ENCODE results near the gene RHOBTB1. TPM values are rescaled to one million over a fixed set of nuclear protein-coding genes. Genes with fewer than 3 reads are reported as not detected.
"Not testable (repeated sequence)": the region's sequence is repeated elsewhere in the genome, so short reads cannot be mapped to it uniquely, and the experiment has no call there.

Gene RHOBTB1
- total RNA-seq, 1 donor from 2014 or later, result 26.4 TPM

DNA sequence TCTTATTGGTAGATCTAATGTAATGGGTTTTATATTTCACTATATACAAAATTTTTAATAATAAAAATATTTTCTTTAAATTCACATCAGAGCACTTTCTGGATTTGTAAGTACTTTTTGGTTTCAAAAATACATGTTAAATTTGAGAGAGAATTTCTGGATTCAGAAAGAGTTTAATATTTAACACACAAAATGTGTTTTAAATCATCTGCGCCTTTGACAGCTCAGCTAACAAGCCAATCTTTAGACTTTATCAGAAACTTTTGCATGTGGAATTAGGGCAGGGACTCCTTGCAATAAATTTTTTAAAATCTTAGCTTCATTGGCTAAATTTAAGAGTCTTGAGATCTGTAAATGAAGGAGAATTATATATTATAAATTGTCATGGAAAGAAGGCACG is 32.7 kb upstream of the RHOBTB1 start:
- H3K4me1 Mint-ChIP-seq (ENCODE audit: unreplicated experiment), result peaks cover 22% of the 10 kb centered on the region
- H3K36me3 Mint-ChIP-seq, result no peaks in the 10 kb centered on the region
- TF ChIP-seq, protein P1, sequence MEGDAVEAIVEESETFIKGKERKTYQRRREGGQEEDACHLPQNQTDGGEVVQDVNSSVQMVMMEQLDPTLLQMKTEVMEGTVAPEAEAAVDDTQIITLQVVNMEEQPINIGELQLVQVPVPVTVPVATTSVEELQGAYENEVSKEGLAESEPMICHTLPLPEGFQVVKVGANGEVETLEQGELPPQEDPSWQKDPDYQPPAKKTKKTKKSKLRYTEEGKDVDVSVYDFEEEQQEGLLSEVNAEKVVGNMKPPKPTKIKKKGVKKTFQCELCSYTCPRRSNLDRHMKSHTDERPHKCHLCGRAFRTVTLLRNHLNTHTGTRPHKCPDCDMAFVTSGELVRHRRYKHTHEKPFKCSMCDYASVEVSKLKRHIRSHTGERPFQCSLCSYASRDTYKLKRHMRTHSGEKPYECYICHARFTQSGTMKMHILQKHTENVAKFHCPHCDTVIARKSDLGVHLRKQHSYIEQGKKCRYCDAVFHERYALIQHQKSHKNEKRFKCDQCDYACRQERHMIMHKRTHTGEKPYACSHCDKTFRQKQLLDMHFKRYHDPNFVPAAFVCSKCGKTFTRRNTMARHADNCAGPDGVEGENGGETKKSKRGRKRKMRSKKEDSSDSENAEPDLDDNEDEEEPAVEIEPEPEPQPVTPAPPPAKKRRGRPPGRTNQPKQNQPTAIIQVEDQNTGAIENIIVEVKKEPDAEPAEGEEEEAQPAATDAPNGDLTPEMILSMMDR (conservative IDR thresholded peaks at IDR 0.05), result no peak
- no peak for DNase-seq (ENCODE audit: extremely low spot score, unreplicated experiment)
- H3K27me3 Mint-ChIP-seq, result no peaks in the 10 kb centered on the region
- H3K9me3 Mint-ChIP-seq, result peaks cover 7% of the 10 kb centered on the region
- H3K27ac Mint-ChIP-seq, result no peak overlapping the region
- no peak overlapping the region for H3K4me3 Mint-ChIP-seq

DNA sequence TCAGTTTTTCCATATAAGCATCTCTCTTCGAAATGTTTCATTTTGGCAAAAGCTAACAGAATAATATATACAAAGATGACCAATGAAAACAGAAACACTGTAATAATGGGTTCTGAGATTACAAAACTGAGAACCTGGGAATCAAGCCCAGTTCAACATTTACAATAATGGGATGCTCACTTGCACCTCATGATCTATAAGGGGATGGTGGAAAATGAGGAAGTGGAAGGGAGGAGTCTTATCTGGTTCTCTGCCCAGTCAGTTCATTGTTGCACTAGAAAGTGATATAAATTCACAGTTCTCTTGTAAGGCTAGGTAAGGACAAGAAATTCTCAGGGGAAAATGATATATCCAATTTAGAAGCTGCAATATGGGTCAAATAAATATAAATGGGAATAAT is 31.7 kb upstream of the RHOBTB1 start:
- Mint-ChIP-seq H3K4me3 (no peak overlapping the region), H3K27ac (no peak overlapping the region), H3K36me3 (no peaks in the 10 kb centered on the region), H3K9me3 (peaks cover 7% of the 10 kb centered on the region), H3K4me1 (ENCODE audit: unreplicated experiment) (peaks cover 22% of the 10 kb centered on the region), H3K27me3 (no peaks in the 10 kb centered on the region)
- TF ChIP-seq, protein P1 (conservative IDR thresholded peaks at IDR 0.05), result no peak
- DNase-seq (ENCODE audit: extremely low spot score, unreplicated experiment), result no peak

DNA sequence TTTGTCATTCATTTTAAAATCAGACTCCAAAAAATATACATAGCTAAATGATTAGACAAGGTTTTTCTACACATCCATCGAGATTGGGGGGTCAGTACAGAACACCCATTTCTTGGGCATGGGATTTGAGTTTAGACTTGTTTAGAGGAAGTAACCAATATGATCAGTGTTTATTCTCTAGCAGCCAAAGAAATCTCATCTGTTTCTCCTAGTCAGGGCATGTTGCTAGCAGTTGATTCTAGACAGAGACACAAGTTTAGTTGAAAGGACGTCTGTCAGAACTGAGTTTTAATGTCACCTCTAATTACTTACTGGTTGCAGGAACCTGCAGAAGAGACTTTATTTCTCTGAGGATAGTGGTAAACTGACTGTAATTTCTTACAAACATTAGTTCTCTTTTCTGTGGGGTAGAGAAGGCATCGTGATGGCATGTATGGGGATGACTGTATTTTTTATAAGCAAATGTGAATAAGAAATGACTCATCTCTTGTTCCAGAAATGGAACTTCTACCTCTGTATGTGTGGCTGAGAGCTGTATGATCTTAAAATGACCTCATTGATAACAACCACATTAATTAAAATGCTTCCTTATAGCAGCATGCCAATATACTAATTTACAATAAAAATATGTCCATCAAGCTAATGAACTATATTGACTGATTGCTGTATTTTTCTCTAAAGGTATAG is 30.6 kb upstream of the RHOBTB1 start:
- H3K4me1 Mint-ChIP-seq (ENCODE audit: unreplicated experiment), result peaks cover 18% of the 10 kb centered on the region
- no peaks in the 10 kb centered on the region for H3K27me3 Mint-ChIP-seq
- TF ChIP-seq, protein P1 (conservative IDR thresholded peaks at IDR 0.05), result no peak
- no peak for DNase-seq (ENCODE audit: extremely low spot score, unreplicated experiment)
- H3K36me3 Mint-ChIP-seq, result no peaks in the 10 kb centered on the region
- no peak overlapping the region for H3K4me3 Mint-ChIP-seq
- H3K27ac Mint-ChIP-seq, result no peak overlapping the region
- H3K9me3 Mint-ChIP-seq, result peaks cover 3% of the 10 kb centered on the region

DNA sequence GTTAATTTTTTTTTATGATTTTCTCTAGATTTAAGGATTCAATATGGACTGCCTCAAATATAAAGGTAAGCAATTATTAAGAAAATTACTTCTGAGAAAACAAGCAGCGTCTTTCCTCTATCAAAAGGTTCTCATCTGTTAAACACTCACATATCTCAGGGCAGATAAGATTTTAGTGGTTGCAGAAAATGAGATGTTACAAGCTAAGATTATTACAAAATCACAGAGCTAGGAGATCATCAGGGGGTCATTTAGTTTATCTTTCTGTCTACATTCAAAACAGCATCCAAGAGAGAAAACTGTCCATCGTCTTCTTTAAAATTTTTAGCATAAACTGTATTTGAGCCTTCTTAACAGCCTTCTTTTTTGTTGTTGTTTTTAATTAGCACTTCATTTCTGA is 29.1 kb upstream of the RHOBTB1 start:
- TF ChIP-seq, protein P1 (conservative IDR thresholded peaks at IDR 0.05), result no peak
- Mint-ChIP-seq H3K36me3 (no peaks in the 10 kb centered on the region), H3K4me3 (no peak overlapping the region), H3K9me3 (no peaks in the 10 kb centered on the region), H3K27ac (no peak overlapping the region), H3K4me1 (ENCODE audit: unreplicated experiment) (peaks cover 5% of the 10 kb centered on the region), H3K27me3 (no peaks in the 10 kb centered on the region)
- DNase-seq (ENCODE audit: extremely low spot score, unreplicated experiment), result no peak

DNA sequence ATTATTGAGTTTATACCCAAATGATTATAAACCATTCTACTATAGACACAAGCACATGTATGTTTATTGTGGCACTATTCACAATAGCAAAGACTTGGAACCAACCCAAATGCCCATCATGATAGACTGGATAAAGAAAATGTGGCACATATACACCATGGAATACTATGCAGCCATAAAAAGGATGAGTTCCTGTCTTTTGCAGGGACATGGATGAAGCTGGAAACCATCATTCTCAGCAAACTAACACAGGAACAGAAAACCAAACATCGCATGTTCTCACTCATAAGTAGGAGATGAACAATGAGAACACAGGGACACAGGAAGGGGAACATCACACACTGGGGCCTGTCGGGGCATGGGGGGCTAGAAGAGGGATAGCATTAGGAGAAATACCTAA is 28.2 kb upstream of the RHOBTB1 start:
- DNase-seq (ENCODE audit: extremely low spot score, unreplicated experiment); H3K27ac Mint-ChIP-seq; H3K4me3 Mint-ChIP-seq; H3K36me3 Mint-ChIP-seq; H3K9me3 Mint-ChIP-seq; H3K4me1 Mint-ChIP-seq (ENCODE audit: unreplicated experiment); H3K27me3 Mint-ChIP-seq: not testable (repeated sequence)

DNA sequence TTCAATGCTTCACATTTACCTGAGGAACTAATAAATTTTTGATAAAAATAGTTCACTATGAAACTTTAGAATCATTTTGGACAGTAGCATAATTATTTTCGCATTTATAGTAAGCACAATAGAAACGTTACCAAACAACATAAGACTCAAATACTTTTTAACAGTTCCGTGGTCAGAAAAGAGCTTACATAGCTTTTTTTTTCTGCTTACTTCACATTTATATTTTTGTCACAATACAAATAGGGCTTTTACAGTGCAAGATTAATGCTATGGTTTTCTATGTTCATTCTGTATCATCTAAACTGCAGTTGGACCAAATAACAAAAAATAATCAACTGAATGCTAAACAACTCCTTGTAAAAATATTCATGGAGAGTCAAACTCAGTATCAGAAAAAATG is 26.5 kb upstream of the RHOBTB1 start:
- H3K4me1 Mint-ChIP-seq (ENCODE audit: unreplicated experiment), result peaks cover 5% of the 10 kb centered on the region
- no peaks in the 10 kb centered on the region for H3K36me3 Mint-ChIP-seq
- no peaks in the 10 kb centered on the region for H3K27me3 Mint-ChIP-seq
- no peak overlapping the region for H3K27ac Mint-ChIP-seq
- TF ChIP-seq, protein P1 (conservative IDR thresholded peaks at IDR 0.05), result no peak
- DNase-seq (ENCODE audit: extremely low spot score, unreplicated experiment), result no peak
- no peak overlapping the region for H3K4me3 Mint-ChIP-seq
- H3K9me3 Mint-ChIP-seq, result no peaks in the 10 kb centered on the region

Measured in type B pancreatic cell (in vitro differentiated cells).